GM10266 (cell line): ENCODE results near the gene ZFHX2.

Experiments used
- DNase-seq: peaks from one replicate; pipeline ENCODE4 v3.0.0; 2012; ENCODE audit errors: extremely low spot score
- TF ChIP-seq, protein P1 (sequence below): IDR thresholded peaks from 2 replicates; pipeline ENCODE4 v1.5.1; 2012; ENCODE audit warnings: mild to moderate bottlenecking, low read depth; ENCODE audit not compliant: control insufficient read depth, insufficient read depth; ENCODE audit errors: missing control alignments

The ZFHX2 gene

DNA sequence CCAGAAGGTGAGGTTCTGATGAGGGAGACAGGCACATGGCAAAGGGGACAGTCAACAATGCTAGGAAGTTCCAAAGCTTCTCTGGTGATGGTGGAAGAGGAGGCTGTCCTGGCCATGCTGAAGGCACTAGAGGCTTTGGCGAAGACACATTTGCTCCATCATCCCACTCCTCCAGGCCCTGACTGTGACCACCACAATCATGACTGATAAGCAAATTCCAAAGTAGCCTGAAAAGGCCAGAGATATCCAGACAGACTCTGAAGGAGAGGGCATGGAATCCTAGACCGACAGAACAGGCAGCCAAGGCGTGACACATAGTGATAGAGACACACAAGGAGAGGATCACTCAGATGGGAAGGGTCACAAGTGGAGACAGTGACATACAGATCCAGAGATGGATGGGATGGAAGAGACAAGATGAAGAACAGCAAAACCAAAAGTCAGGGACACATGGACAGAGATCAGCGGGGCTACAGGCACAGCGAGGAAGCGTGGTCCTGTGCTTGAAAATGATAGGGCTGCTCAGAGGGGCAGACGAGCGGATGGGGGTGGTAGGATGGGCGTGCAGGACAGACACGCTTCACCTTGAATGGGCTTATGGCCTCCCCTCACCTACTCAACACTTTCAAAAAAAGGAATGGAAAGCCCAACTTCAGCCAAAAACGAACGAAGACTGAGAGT, 1.3 kb downstream of the ZFHX2 start:
- TF ChIP-seq, protein P1, sequence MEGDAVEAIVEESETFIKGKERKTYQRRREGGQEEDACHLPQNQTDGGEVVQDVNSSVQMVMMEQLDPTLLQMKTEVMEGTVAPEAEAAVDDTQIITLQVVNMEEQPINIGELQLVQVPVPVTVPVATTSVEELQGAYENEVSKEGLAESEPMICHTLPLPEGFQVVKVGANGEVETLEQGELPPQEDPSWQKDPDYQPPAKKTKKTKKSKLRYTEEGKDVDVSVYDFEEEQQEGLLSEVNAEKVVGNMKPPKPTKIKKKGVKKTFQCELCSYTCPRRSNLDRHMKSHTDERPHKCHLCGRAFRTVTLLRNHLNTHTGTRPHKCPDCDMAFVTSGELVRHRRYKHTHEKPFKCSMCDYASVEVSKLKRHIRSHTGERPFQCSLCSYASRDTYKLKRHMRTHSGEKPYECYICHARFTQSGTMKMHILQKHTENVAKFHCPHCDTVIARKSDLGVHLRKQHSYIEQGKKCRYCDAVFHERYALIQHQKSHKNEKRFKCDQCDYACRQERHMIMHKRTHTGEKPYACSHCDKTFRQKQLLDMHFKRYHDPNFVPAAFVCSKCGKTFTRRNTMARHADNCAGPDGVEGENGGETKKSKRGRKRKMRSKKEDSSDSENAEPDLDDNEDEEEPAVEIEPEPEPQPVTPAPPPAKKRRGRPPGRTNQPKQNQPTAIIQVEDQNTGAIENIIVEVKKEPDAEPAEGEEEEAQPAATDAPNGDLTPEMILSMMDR = no peak
- DNase-seq = no peak

DNA sequence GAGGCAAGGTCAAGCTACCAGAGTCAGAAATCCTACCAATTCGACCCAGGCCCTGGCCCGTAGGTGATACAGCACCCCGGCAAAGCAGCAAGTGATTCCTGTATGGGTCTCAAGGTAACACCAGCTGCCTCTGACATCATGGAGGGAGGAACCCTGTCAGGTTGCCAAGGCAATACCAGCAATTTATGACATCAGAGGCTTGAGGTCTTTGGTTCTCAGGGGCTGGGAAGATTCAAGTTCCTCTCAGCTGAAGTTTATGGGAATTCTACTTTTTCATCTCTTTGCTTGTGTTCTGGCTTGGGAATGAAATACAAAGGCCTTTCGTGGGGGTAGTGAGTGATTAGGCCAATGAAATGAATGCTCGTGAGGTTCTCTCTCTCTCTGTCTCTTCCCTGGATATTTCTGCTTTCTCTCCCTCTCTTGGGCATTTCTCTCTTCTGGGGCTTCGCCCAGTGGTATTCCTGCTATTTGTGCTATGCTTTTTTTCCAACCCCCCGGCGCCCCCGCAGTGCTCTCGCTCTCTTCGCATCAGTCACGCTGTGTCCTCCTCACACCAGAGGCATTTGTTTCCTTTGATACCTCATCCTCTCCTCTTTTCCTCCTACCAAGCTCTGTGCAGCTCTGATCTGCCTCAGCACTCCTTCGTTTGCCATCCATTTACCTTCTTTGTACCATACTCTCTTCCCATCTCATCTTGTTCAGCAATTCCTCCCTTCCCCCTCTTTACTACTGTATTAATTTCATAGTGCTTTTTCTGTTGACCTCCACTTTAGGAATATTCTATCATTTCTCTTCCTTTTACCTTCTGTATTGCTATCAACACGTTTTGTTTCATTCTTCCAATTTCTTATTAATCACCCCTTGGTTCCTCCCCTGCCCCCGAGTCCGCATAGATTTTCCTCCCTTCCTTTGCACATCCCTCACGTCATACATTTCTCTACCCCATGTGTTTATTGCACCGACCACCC, 2.9 kb downstream of the ZFHX2 start:
- TF ChIP-seq, protein P1 = no peak
- no peak for DNase-seq

DNA sequence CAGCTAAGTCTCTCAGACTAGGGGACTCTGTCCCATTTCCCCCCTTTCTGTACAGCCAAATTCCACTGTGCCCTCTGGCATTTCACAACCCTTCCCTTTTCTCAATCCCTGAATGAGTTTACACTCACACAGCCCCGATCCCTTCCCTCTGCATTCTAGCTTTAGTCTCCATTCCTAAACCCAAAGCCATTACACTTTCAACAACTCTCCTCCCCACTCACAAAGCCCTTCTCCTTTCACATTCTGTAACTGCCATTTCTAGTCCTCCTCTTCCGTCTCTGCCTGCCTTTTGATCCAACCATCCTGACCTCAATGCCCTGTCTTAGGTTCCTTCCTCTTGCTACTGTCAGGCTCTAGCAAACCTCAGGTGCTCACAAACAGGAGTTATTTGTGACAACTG, 3.6 kb downstream of the ZFHX2 start:
- TF ChIP-seq, protein P1 = no peak
- no peak for DNase-seq

DNA sequence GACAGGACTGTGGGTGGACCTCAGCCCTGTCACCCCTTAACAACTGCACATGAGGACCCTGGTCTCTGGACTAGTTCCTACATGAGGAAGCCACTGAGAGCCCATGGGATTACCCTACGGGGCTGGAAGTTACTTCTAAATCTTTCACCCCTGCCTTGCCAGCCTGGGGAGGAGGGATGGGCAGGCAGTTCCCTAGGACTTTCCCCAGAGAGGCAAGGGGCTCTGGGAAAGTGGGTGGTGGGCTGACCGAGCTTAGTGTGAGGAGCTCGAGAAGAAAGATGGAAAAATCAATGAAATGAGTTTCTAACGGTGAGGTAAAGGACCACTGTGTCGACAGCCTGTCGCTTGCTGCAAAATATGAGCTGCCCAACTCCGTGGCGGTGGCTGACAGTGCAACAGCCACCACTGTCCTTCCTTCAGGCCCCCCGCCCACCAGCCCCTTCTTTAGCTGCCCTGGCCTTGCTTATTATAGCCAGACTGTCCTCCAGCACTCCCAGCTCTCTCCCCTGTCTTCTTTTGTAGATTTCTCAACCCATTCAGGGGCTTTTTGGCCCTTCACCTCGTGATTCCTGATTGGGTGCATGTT, 5.0 kb downstream of the ZFHX2 start:
- TF ChIP-seq, protein P1 = no peak
- no peak for DNase-seq

DNA sequence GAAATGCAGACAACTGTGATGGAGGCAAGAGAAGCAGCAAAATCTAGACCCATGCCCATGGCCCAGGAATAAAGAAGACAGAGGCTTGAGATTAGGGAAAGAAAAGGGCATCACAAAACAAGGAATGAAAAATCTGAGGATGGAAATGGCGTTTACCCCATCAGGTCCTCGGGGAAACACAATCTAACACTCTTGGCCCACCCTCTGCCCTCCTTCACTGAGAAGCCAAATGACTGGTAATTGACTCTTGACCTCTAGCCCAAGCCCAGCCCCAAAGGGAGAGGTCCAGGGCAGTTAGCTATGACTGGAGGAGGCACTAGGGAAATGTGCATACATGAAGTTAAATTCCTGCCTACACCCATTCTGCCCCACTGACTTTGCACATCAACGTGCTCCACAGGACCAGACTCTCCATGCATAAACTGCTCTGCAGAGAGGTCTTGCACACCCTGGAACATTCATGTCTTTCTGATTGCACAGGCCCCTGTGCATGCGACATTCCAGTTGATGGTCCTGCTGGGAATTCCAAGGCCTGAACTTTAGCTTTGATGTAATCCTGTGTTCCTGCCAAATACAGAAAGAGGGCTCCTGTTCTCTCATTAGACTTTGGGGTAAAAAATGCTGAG, 5.7 kb downstream of the ZFHX2 start:
- TF ChIP-seq, protein P1 = no peak
- DNase-seq = no peak

DNA sequence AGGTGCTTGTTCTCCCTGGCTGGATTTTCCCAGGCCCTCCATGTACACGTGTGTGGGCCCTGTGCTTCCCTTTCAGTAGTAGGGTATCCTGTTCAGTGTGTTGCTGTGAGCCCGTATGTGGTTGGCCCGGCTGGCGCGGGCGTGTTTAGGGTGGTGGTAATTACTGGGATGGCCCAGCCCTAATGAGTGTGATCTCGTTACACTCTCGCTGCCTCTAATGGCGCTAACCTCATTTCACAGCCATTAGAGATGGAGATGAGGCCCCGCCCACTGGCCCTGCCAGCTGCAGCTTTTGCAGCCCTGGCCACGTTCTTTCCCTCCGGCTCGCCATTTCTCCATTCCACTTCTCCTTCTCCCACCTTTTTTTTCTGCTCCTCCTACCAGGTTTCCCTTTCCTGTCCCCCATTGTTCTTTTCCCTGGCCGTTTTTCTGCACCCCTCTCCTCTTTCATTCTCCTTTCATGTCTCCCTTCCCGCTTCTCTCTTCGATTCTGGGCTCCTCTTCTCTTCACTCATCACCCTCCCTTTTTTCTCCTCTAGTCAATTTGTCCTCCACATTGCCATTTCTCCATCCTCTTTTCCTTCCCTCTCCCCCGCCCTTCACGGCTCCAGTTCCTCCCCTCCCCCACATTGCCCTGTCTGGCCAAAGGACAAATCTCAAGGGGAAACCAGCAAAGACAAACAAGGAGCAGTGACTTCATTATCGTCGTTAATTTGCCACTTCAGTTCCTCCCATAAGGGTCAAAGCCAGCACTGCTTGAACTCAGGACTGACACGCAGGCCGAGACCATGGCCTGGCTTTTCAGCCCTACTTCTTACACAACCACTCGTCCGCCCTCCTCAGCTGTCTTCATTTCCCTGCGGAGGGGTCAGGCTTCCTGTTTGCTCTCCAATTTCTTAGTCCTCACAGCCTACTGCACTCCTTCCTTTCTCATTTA, 6.8 kb downstream of the ZFHX2 start:
- TF ChIP-seq, protein P1 = no peak
- DNase-seq = no peak
